ENCODE data around the gene ADCK1.

ADCK1 gene

DNA sequence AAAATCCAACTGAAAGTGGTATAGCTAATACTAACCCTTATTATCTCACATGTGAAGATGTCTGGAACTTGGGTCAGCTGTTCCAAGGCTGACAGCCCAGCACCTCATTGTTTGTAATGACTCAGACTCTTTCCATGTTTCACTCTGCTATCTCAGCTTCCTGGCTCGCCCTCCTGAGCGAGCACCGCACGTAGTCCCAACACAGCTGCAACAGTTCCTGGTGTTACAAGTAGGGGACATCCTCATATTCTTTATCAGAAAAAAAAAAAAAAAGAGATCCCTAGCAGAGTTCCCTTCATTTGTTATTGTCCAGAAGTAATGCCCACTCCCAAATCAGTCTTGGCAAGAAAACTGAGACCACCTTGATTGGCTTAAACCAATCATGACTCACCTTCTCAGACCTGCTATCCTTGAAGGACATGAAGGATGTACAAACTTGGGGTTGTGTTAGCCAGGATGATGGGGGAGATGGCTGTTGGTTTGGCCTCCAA lies 92.5 kb downstream of the ADCK1 start:
- no peaks in the 10 kb centered on the region for H3K79me2 ChIP-seq (ENCODE audit: insufficient read depth, low read length)
- TF ChIP-seq CTCF (IDR thresholded peaks at IDR 0.05; ENCODE audit: insufficient read depth, low read length, poor library complexity, severe bottlenecking) = no peak
- no peak for TF ChIP-seq EZH2phosphoT487 (conservative IDR thresholded peaks at IDR 0.05; ENCODE audit: low read length)
- H3K9me2 ChIP-seq (replicated peaks; ENCODE audit: insufficient read depth, low read length) = no peaks in the 10 kb centered on the region
- H4K20me1 ChIP-seq (ENCODE audit: low read depth, low read length) = no peaks in the 10 kb centered on the region
- H3K4me3 ChIP-seq (ENCODE audit: insufficient read depth, low read length, poor library complexity, severe bottlenecking) = no peak overlapping the region
- no peaks in the 10 kb centered on the region for H3K36me3 ChIP-seq (ENCODE audit: low read length)
- H3F3A ChIP-seq (ENCODE audit: insufficient read depth) = no peaks in the 10 kb centered on the region
- H3K4me2 ChIP-seq (ENCODE audit: low read depth, low read length, poor library complexity, severe bottlenecking) = no peak overlapping the region
- no peak overlapping the region for H3K27ac ChIP-seq (ENCODE audit: low read depth, low read length)
- H3K9ac ChIP-seq (ENCODE audit: low read length) = no peak overlapping the region
- no peak overlapping the region for H2AFZ ChIP-seq (ENCODE audit: low read depth, low read length, severe bottlenecking)
- no peaks in the 10 kb centered on the region for H3K9me3 ChIP-seq (ENCODE audit: insufficient read depth, low read length)
- H3K27me3 ChIP-seq (ENCODE audit: low read length) = no peaks in the 10 kb centered on the region

DNA sequence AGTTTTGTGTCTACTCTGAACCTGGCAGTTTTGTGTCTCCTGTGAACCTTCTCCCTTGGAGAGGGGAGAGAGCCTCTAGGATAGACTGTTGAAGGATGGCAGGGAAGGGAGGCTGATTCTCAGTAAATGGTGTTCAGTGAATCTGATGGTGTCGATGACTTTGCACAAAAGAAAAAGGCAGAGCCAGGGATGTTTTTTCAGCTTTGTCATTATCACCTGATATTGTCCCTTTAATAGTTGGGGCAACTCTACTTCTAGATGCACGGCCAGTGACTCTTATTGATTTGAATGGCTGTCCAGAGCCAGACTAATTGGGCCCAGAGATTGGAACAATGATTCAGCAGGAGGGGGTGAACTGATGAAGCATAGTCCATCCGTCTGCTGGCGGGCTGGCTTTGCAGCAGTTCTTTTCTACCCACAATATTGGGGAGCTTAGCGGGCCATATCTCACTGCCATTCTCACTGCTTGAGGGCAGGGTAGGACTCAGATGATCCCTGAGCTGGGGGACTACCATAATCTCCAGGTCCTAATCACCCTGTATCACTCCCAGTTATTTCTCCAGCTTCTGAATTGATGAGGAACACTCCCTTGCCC lies 93.1 kb downstream of the ADCK1 start:
- no peak overlapping the region for H3K9ac ChIP-seq (ENCODE audit: low read length)
- H3K4me2 ChIP-seq (ENCODE audit: low read depth, low read length, poor library complexity, severe bottlenecking) = no peak overlapping the region

GRCh38 chr14:77897374-77897773 lies 97.5 kb downstream of the ADCK1 start:
- H3K27ac ChIP-seq (ENCODE audit: low read depth, low read length) = no peak overlapping the region
- no peak overlapping the region for H3K4me3 ChIP-seq (ENCODE audit: insufficient read depth, low read length, poor library complexity, severe bottlenecking)
- H3K79me2 ChIP-seq (ENCODE audit: insufficient read depth, low read length) = no peaks in the 10 kb centered on the region
- no peaks in the 10 kb centered on the region for H3K27me3 ChIP-seq (ENCODE audit: low read length)
- no peaks in the 10 kb centered on the region for H4K20me1 ChIP-seq (ENCODE audit: low read depth, low read length)
- no peak overlapping the region for H3K4me2 ChIP-seq (ENCODE audit: low read depth, low read length, poor library complexity, severe bottlenecking)
- no peak overlapping the region for H2AFZ ChIP-seq (ENCODE audit: low read depth, low read length, severe bottlenecking)
- no peaks in the 10 kb centered on the region for H3F3A ChIP-seq (ENCODE audit: insufficient read depth)
- no peaks in the 10 kb centered on the region for H3K9me3 ChIP-seq (ENCODE audit: insufficient read depth, low read length)
- H3K9ac ChIP-seq (ENCODE audit: low read length) = no peak overlapping the region
- H3K36me3 ChIP-seq (ENCODE audit: low read length) = no peaks in the 10 kb centered on the region
- H3K9me2 ChIP-seq (replicated peaks; ENCODE audit: insufficient read depth, low read length) = no peaks in the 10 kb centered on the region
- TF ChIP-seq CTCF (IDR thresholded peaks at IDR 0.05; ENCODE audit: insufficient read depth, low read length, poor library complexity, severe bottlenecking) = no peak
- TF ChIP-seq EZH2phosphoT487 (conservative IDR thresholded peaks at IDR 0.05; ENCODE audit: low read length) = no peak

More for the DNA sequence above, 93.1 kb downstream of the ADCK1 start:
- Histone ChIP-seq H3K27me3 (ENCODE audit: low read length) (no peaks in the 10 kb centered on the region), H3K9me3 (ENCODE audit: insufficient read depth, low read length) (no peaks in the 10 kb centered on the region), H3F3A (ENCODE audit: insufficient read depth) (no peaks in the 10 kb centered on the region), H3K9me2 (replicated peaks; ENCODE audit: insufficient read depth, low read length) (no peaks in the 10 kb centered on the region), H3K79me2 (ENCODE audit: insufficient read depth, low read length) (no peaks in the 10 kb centered on the region), H2AFZ (ENCODE audit: low read depth, low read length, severe bottlenecking) (no peak overlapping the region), H3K4me3 (ENCODE audit: insufficient read depth, low read length, poor library complexity, severe bottlenecking) (no peak overlapping the region), H3K36me3 (ENCODE audit: low read length) (no peaks in the 10 kb centered on the region), H3K27ac (ENCODE audit: low read depth, low read length) (no peak overlapping the region), H4K20me1 (ENCODE audit: low read depth, low read length) (no peaks in the 10 kb centered on the region)
- TF ChIP-seq CTCF (IDR thresholded peaks at IDR 0.05; ENCODE audit: insufficient read depth, low read length, poor library complexity, severe bottlenecking) (no peak), EZH2phosphoT487 (conservative IDR thresholded peaks at IDR 0.05; ENCODE audit: low read length) (no peak)
